D721Med (cell line): ENCODE data around the gene FAP.

Experiments
- DNase-seq: peaks from one replicate; pipeline ENCODE4 v3.0.0; 2011; ENCODE audit warnings: low spot score; ENCODE audit not compliant: insufficient read length
- FAIRE-seq: peaks from 2 replicates; lab custom pipeline; 2011; peaks lifted over from hg19 to GRCh38; lab: Jason Lieb, UNC
- CTCF ChIP-seq: IDR thresholded peaks from 2 replicates; pipeline ENCODE4 v1.5.1; 2012; ENCODE audit warnings: mild to moderate bottlenecking, control low read depth; ENCODE audit not compliant: insufficient read depth; ENCODE audit errors: missing control alignments

The FAP gene

GRCh38 chr2:162164802-162165201, 78.4 kb downstream of the FAP start:
- DNase-seq (no peak), FAIRE-seq (no peak)
- no peak for TF ChIP-seq CTCF

GRCh38 chr2:162159446-162159845, 83.8 kb downstream of the FAP start:
- TF ChIP-seq CTCF: no peak
- no peak for DNase-seq
- FAIRE-seq: no peak

GRCh38 chr2:162156149-162156548, 87.1 kb downstream of the FAP start:
- no peak for TF ChIP-seq CTCF
- DNase-seq (no peak), FAIRE-seq (no peak)

- TF ChIP-seq CTCF: peak; percentile 4
- DNase-seq: no peak
- FAIRE-seq: no peak
Observed at GRCh38 chr2:162155093-162155492, 88.2 kb downstream of the FAP start.

GRCh38 chr2:162153608-162154224, 89.5 kb downstream of the FAP start:
- TF ChIP-seq CTCF: peak; percentile 58
- DNase-seq (no peak), FAIRE-seq (peak; percentile 95)

GRCh38 chr2:162152147-162152546, 91.1 kb downstream of the FAP start, which contains the start of gene GCG:
TSS of gene GCG (minus strand) at chr2:162152247. CDS start at chr2:162149178, 3,069 bp downstream.
- FAIRE-seq (no peak), DNase-seq (no peak)
- no peak for TF ChIP-seq CTCF

- FAIRE-seq (no peak), DNase-seq (no peak)
- no peak for TF ChIP-seq CTCF
Observed at GRCh38 chr2:162149940-162150339, 93.3 kb downstream of the FAP start.
